ENCODE measurements around the gene KIRREL3.

The KIRREL3 gene

GRCh38 chr11:126467471-126467870 lies 533.1 kb downstream of the KIRREL3 start:
- DNase-seq (ENCODE audit: low read depth in 2 of 2) = no peak

GRCh38 chr11:126467046-126467370 lies 533.6 kb downstream of the KIRREL3 start:
- no peak for DNase-seq (ENCODE audit: low read depth in 2 of 2)

- no peak for DNase-seq (ENCODE audit: low read depth in 2 of 2)
Observed at GRCh38 chr11:126466236-126467045, 534.1 kb downstream of the KIRREL3 start.

GRCh38 chr11:126465573-126466188 lies 534.9 kb downstream of the KIRREL3 start:
- DNase-seq (ENCODE audit: low read depth in 2 of 2) = no peak

- no peak for DNase-seq (ENCODE audit: low read depth in 2 of 2)
Observed at GRCh38 chr11:126464796-126465195, 535.8 kb downstream of the KIRREL3 start.

GRCh38 chr11:126462422-126462821 lies 538.1 kb downstream of the KIRREL3 start:
- DNase-seq (ENCODE audit: low read depth in 2 of 2) = no peak

- DNase-seq (ENCODE audit: low read depth in 2 of 2) = no peak
Observed at GRCh38 chr11:126461996-126462395, 538.6 kb downstream of the KIRREL3 start.

GRCh38 chr11:126461096-126461440 lies 539.5 kb downstream of the KIRREL3 start:
- no peak for DNase-seq (ENCODE audit: low read depth in 2 of 2)

- DNase-seq (ENCODE audit: low read depth in 2 of 2) = no peak
Observed at GRCh38 chr11:126460417-126461095, 540.0 kb downstream of the KIRREL3 start.

GRCh38 chr11:126459691-126460281 lies 540.8 kb downstream of the KIRREL3 start:
- no peak for DNase-seq (ENCODE audit: low read depth in 2 of 2)

- no peak for DNase-seq (ENCODE audit: low read depth in 2 of 2)
Observed at GRCh38 chr11:126457817-126458216, 542.8 kb downstream of the KIRREL3 start.

- DNase-seq (ENCODE audit: low read depth in 2 of 2) = no peak
Observed at GRCh38 chr11:126456783-126457542, 543.6 kb downstream of the KIRREL3 start.

GRCh38 chr11:126456089-126456488 lies 544.5 kb downstream of the KIRREL3 start:
- no peak for DNase-seq (ENCODE audit: low read depth in 2 of 2)

GRCh38 chr11:126452241-126453101 lies 548.1 kb downstream of the KIRREL3 start:
- DNase-seq (ENCODE audit: low read depth in 2 of 2) = no peak

GRCh38 chr11:126451211-126451802 lies 549.3 kb downstream of the KIRREL3 start:
- no peak for DNase-seq (ENCODE audit: low read depth in 2 of 2)

- no peak for DNase-seq (ENCODE audit: low read depth in 2 of 2)
Observed at GRCh38 chr11:126450806-126451205, 549.8 kb downstream of the KIRREL3 start.

- DNase-seq (ENCODE audit: low read depth in 2 of 2) = no peak
Observed at GRCh38 chr11:126450198-126450597, 550.4 kb downstream of the KIRREL3 start.

- DNase-seq (ENCODE audit: low read depth in 2 of 2) = no peak
Observed at GRCh38 chr11:126446581-126446980, 554.0 kb downstream of the KIRREL3 start.

- DNase-seq (ENCODE audit: low read depth in 2 of 2) = no peak
Observed at GRCh38 chr11:126444072-126444471, 556.5 kb downstream of the KIRREL3 start.

- no peak for DNase-seq (ENCODE audit: low read depth in 2 of 2)
Observed at GRCh38 chr11:126443120-126443519, 557.5 kb downstream of the KIRREL3 start.
